SIG-M5 treated with dmso at 0.1 percent for 504 hours (cell line): Measurements from ENCODE around the gene USH2A.

Source experiments
- DNase-seq: peaks from one replicate; lab custom pipeline; 2025; ENCODE audit not compliant: unreplicated experiment; lab: John Stamatoyannopoulos, UW

The USH2A gene

GRCh38 chr1:215612391-215612790 lies 810.9 kb downstream of the USH2A start:
- no peak for DNase-seq

GRCh38 chr1:215608646-215609045 lies 814.6 kb downstream of the USH2A start:
- DNase-seq: no peak

- DNase-seq: no peak
Measured at GRCh38 chr1:215607412-215607811, 815.8 kb downstream of the USH2A start.

GRCh38 chr1:215606564-215607168 lies 816.6 kb downstream of the USH2A start:
- DNase-seq: peak; percentile 34

GRCh38 chr1:215606036-215606435 lies 817.2 kb downstream of the USH2A start:
- no peak for DNase-seq

GRCh38 chr1:215605011-215605621 lies 818.1 kb downstream of the USH2A start:
- DNase-seq: no peak

GRCh38 chr1:215603319-215603718 lies 819.9 kb downstream of the USH2A start:
- no peak for DNase-seq

- DNase-seq: no peak
Measured at GRCh38 chr1:215601276-215601675, 822.0 kb downstream of the USH2A start.

GRCh38 chr1:215600867-215601266 lies 822.4 kb downstream of the USH2A start:
- no peak for DNase-seq

- no peak for DNase-seq
Measured at GRCh38 chr1:215600258-215600792, 822.9 kb downstream of the USH2A start.

GRCh38 chr1:215599418-215600074 lies 823.7 kb downstream of the USH2A start:
- no peak for DNase-seq

GRCh38 chr1:215597961-215598360 lies 825.3 kb downstream of the USH2A start:
- DNase-seq: no peak

GRCh38 chr1:215595231-215595630 lies 828.0 kb downstream of the USH2A start:
- no peak for DNase-seq

- DNase-seq: no peak
Measured at GRCh38 chr1:215594640-215595039, 828.6 kb downstream of the USH2A start.

GRCh38 chr1:215590779-215591491 lies 832.3 kb downstream of the USH2A start:
- DNase-seq: peak; percentile 48

GRCh38 chr1:215589650-215590435 lies 833.4 kb downstream of the USH2A start:
- DNase-seq: no peak

- DNase-seq: no peak
Measured at GRCh38 chr1:215584389-215584788, 838.9 kb downstream of the USH2A start.

GRCh38 chr1:215583185-215583749 lies 840.0 kb downstream of the USH2A start:
- peak; percentile 51 for DNase-seq

- DNase-seq: no peak
Measured at GRCh38 chr1:215581896-215582295, 841.4 kb downstream of the USH2A start.
